Activated CD4-positive, alpha-beta T cell treated with anti-CD3 and anti-CD28 coated beads, Interleukin-2, Interleukin-6, amounts not matched to agents 100 ng/mL and 50 ng/mL, durations not matched to agents 16 hours and 8 hours (primary cell): ENCODE data around the gene PALLD.
"Not testable (repeated sequence)": the region's sequence is repeated elsewhere in the genome, so short reads cannot be mapped to it uniquely, and the experiment has no call there.

Source experiments
- DNase-seq: peaks from one replicate; pipeline ENCODE4 v3.0.0-alpha.2; 2020

PALLD gene

GRCh38 chr4:168806247-168806646 lies 309.4 kb downstream of the PALLD start:
- DNase-seq: not testable (repeated sequence)

- DNase-seq: no peak
Measured at GRCh38 chr4:168811207-168811606, 314.4 kb downstream of the PALLD start.

GRCh38 chr4:168811786-168812651 lies 315.2 kb downstream of the PALLD start:
- DNase-seq: no peak

- DNase-seq: no peak
Measured at GRCh38 chr4:168812806-168813205, 316.0 kb downstream of the PALLD start.

- DNase-seq: no peak
Measured at GRCh38 chr4:168813890-168814289, 317.0 kb downstream of the PALLD start.

GRCh38 chr4:168815379-168816345 lies 318.8 kb downstream of the PALLD start:
- DNase-seq: no peak

- no peak for DNase-seq
Measured at GRCh38 chr4:168817370-168817769, 320.5 kb downstream of the PALLD start.

- DNase-seq: no peak
Measured at GRCh38 chr4:168822481-168822880, 325.6 kb downstream of the PALLD start.

GRCh38 chr4:168825975-168826374 lies 329.1 kb downstream of the PALLD start:
- no peak for DNase-seq

GRCh38 chr4:168826620-168827019 lies 329.8 kb downstream of the PALLD start:
- no peak for DNase-seq

- no peak for DNase-seq
Measured at GRCh38 chr4:168830777-168831512, 334.1 kb downstream of the PALLD start.

- no peak for DNase-seq
Measured at GRCh38 chr4:168831585-168831918, 334.7 kb downstream of the PALLD start.

GRCh38 chr4:168831919-168832762 lies 335.3 kb downstream of the PALLD start:
- DNase-seq: peak; percentile 74

- DNase-seq: no peak
Measured at GRCh38 chr4:168832763-168833575, 336.1 kb downstream of the PALLD start.

GRCh38 chr4:168833881-168834280 lies 337.0 kb downstream of the PALLD start:
- no peak for DNase-seq

- no peak for DNase-seq
Measured at GRCh38 chr4:168835880-168836454, 339.1 kb downstream of the PALLD start.

GRCh38 chr4:168836490-168836889 lies 339.6 kb downstream of the PALLD start:
- DNase-seq: peak; percentile 30

GRCh38 chr4:168837922-168838321 lies 341.1 kb downstream of the PALLD start:
- DNase-seq: no peak

GRCh38 chr4:168839758-168840391 lies 343.0 kb downstream of the PALLD start:
- DNase-seq: peak; percentile 37

- no peak for DNase-seq
Measured at GRCh38 chr4:168840392-168840763, 343.5 kb downstream of the PALLD start.
